Astrocyte of the spinal cord (primary cell): Measurements from ENCODE around the gene ARHGEF7.

Source experiments
- DNase-seq: peaks from one replicate; pipeline ENCODE4 v3.0.0; 2011; ENCODE audit warnings: low read depth, low spot score
- H3K4me3 ChIP-seq: 2 replicates; pipeline ENCODE4 v1.5.1; 2011; ENCODE audit warnings: low read depth, mild to moderate bottlenecking, low read length, moderate library complexity
- CTCF ChIP-seq: IDR thresholded peaks from 2 replicates; pipeline ENCODE4 v1.5.1; 2012; ENCODE audit warnings: low read depth, mild to moderate bottlenecking, low read length, inconsistent platforms
- in situ Hi-C: cut with HindIII; loops from 2 replicates; pipeline ENCODE4 v1.10.0; 2017; ENCODE audit warnings: low sequenced_read_pairs

The ARHGEF7 gene

GRCh38 chr13:111267784-111268183, 152.7 kb downstream of the ARHGEF7 start:
- DNase-seq, result peak; percentile 34
- H3K4me3 ChIP-seq, result no peak overlapping the region
- in situ Hi-C loops, result no loop called here
- TF ChIP-seq CTCF, result no peak

GRCh38 chr13:111269508-111269907, 154.4 kb downstream of the ARHGEF7 start:
- in situ Hi-C loops, result no loop called here
- no peak overlapping the region for H3K4me3 ChIP-seq
- no peak for DNase-seq
- TF ChIP-seq CTCF, result no peak

- in situ Hi-C loops, result no loop called here
- no peak overlapping the region for H3K4me3 ChIP-seq
- no peak for TF ChIP-seq CTCF
- DNase-seq, result no peak
Measured at GRCh38 chr13:111270126-111270525, 155.0 kb downstream of the ARHGEF7 start.

GRCh38 chr13:111270765-111271698, 155.9 kb downstream of the ARHGEF7 start:
- no peak overlapping the region for H3K4me3 ChIP-seq
- DNase-seq, result peak; percentile 29
- in situ Hi-C loops, result no loop called here
- no peak for TF ChIP-seq CTCF

GRCh38 chr13:111272117-111272516, 157.0 kb downstream of the ARHGEF7 start:
- TF ChIP-seq CTCF, result no peak
- in situ Hi-C loops, result no loop called here
- no peak overlapping the region for H3K4me3 ChIP-seq
- no peak for DNase-seq

GRCh38 chr13:111275382-111275781, 160.3 kb downstream of the ARHGEF7 start:
- in situ Hi-C loops, result no loop called here
- TF ChIP-seq CTCF, result no peak
- no peak for DNase-seq

More at GRCh38 chr13:111275382-111275781, 160.3 kb downstream of the ARHGEF7 start:
- H3K4me3 ChIP-seq, result no peak overlapping the region
